Smooth muscle cell (in vitro differentiated cells): ENCODE measurements around the gene SCN2A. TPM values are rescaled to one million over a fixed set of nuclear protein-coding genes. Genes with fewer than 3 reads are reported as not detected.

Experiments
- DNase-seq: peaks from one replicate; lab custom pipeline; 2025; ENCODE audit not compliant: unreplicated experiment; lab: John Stamatoyannopoulos, UW
- H2AFZ ChIP-seq: fragments of 200-600 bp; sonication (generic); 2 replicates; pipeline ENCODE4 v1.6.0; 2016; ENCODE audit warnings: antibody characterized with exemption, low read depth, mild to moderate bottlenecking
- H3F3A ChIP-seq: fragments of 200-600 bp; sonication (generic); 2 replicates; pipeline ENCODE4 v1.6.0; 2017; ENCODE audit warnings: antibody characterized with exemption, low read depth
- H3K27ac ChIP-seq: fragments of 200-600 bp; sonication (generic); 2 replicates; pipeline ENCODE4 v1.5.1; 2016; ENCODE audit warnings: low read depth, mild to moderate bottlenecking
- H3K27me3 ChIP-seq: fragments of 200-600 bp; sonication (generic); 2 replicates; pipeline ENCODE4 v1.6.1; 2016; ENCODE audit warnings: low read depth, mild to moderate bottlenecking
- H3K36me3 ChIP-seq: fragments of 200-600 bp; sonication (generic); 2 replicates; pipeline ENCODE4 v1.5.1; 2016; ENCODE audit warnings: low read depth
- H3K4me1 ChIP-seq: fragments of 200-600 bp; sonication (generic); 2 replicates; pipeline ENCODE4 v1.5.1; 2016; ENCODE audit warnings: low read depth
- H3K4me2 ChIP-seq: fragments of 200-600 bp; sonication (generic); 2 replicates; pipeline ENCODE4 v1.6.0; 2016; ENCODE audit warnings: mild to moderate bottlenecking
- H3K4me3 ChIP-seq: fragments of 200-600 bp; sonication (generic); 2 replicates; pipeline ENCODE4 v1.5.1; 2016; ENCODE audit warnings: mild to moderate bottlenecking
- H3K79me2 ChIP-seq: fragments of 200-600 bp; sonication (generic); 2 replicates; pipeline ENCODE4 v1.6.0; 2016; ENCODE audit warnings: low read depth, mild to moderate bottlenecking
- H3K9ac ChIP-seq: fragments of 200-600 bp; sonication (generic); 2 replicates; pipeline ENCODE4 v1.6.0; 2016; ENCODE audit warnings: low read depth
- H3K9me3 ChIP-seq: fragments of 200-600 bp; sonication (generic); replicated peaks from 2 replicates; pipeline ENCODE4 v1.5.1; 2016; ENCODE audit warnings: low read depth
- H4K20me1 ChIP-seq: fragments of 200-600 bp; sonication (generic); 2 replicates; pipeline ENCODE4 v1.6.0; 2016; ENCODE audit warnings: low read depth
- WGBS: methylation state at CpG from one replicate; pipeline ENCODE4 v1.1.7; 2016; ENCODE audit warnings: low lambda C conversion rate; 5-methylcytosine and 5-hydroxymethylcytosine counted together
- polyA plus RNA-seq: library from polyadenylated mRNA; unstranded; fragments of >200 nt; fragmentation: Nextera tagmentation; extraction: Ambion mirVana; gene quantifications from 2 replicates; pipeline ENCODE4 v1.2.1, GENCODE V29; 2016
- total RNA-seq: library from RNA; depleted of rRNA; stranded (reverse); fragments of >200 nt; gene quantifications from 2 replicates; pipeline ENCODE4 v1.2.3, GENCODE V29; 2014
- TF ChIP-seq, protein P1 (sequence below): fragments of 200-600 bp; sonication (generic); IDR thresholded peaks from 2 replicates; pipeline ENCODE4 v1.5.1; 2017; ENCODE audit warnings: borderline replicate concordance, mild to moderate bottlenecking, antibody characterized with exemption; ENCODE audit not compliant: insufficient read depth, poor library complexity, severe bottlenecking

Gene SCN2A
- total and polyA plus RNA-seq, 2 experiments from 2014 or later = 0.17 to 0.27 TPM

DNA sequence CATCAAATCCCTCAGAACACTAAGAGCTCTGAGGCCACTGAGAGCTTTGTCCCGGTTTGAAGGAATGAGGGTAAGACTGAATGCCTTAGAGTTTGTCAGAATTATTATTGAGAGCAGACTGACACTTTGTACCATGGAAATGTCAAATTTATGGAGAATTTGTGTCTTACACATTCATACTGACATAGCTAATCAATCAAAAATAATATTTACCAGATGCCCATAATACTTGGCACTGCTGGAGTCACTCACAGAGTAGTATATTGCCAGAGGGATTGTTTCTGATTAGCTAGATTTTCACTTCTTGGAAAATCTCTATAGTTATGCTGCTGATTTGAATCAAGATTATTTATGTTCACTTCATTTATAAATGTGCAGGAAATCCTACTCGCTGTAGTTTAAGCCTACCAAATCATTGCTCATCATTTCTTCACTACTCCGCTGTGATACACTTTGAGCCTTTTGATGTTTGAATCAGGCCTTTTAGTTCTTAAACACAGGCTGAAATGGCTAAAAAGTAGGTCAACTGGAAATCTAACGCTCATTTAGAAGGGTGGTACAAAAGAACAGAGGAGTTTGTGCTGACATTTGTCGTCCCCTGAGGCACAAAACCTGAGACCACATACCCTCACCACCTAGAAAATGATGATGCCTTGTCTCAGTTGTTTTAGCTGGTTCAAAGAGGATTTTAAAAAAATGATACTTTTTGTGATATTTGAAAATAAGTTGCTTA is 134.2 kb downstream of the SCN2A start:
- no peak for DNase-seq
- Histone ChIP-seq H3K79me2 (no peaks in the 10 kb centered on the region), H3K9me3 (no peaks in the 10 kb centered on the region), H3F3A (no peaks in the 10 kb centered on the region), H3K36me3 (no peaks in the 10 kb centered on the region), H4K20me1 (no peaks in the 10 kb centered on the region), H2AFZ (no peak overlapping the region), H3K9ac (no peak overlapping the region), H3K4me1 (peaks cover 12% of the 10 kb centered on the region), H3K4me3 (no peak overlapping the region), H3K27me3 (no peaks in the 10 kb centered on the region), H3K4me2 (no peak overlapping the region), H3K27ac (no peak overlapping the region)
- WGBS = 64% methylated on average over 5 of the region's 5 CpGs
- TF ChIP-seq, protein P1, sequence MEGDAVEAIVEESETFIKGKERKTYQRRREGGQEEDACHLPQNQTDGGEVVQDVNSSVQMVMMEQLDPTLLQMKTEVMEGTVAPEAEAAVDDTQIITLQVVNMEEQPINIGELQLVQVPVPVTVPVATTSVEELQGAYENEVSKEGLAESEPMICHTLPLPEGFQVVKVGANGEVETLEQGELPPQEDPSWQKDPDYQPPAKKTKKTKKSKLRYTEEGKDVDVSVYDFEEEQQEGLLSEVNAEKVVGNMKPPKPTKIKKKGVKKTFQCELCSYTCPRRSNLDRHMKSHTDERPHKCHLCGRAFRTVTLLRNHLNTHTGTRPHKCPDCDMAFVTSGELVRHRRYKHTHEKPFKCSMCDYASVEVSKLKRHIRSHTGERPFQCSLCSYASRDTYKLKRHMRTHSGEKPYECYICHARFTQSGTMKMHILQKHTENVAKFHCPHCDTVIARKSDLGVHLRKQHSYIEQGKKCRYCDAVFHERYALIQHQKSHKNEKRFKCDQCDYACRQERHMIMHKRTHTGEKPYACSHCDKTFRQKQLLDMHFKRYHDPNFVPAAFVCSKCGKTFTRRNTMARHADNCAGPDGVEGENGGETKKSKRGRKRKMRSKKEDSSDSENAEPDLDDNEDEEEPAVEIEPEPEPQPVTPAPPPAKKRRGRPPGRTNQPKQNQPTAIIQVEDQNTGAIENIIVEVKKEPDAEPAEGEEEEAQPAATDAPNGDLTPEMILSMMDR = no peak

DNA sequence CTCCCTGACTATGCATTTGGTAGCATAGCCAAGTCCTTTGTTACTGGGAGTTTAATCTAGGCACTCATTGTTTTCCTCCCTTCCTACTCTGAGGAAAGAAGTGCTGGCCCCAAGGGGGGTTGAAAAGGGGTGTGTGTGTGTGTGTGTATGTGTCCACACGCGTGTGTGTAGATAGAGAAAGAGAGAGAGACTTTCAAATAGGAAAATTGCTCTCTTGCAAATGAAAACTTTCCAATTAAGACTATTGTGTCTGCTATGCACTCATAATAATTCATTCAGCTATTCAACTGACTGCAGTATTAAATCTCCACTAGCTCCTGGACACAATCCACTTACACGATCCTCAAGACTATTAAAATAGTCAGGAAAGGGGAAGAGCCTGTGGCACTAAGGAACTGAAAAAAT is 137.4 kb downstream of the SCN2A start:
- TF ChIP-seq, protein P1 = no peak
- H3K27ac ChIP-seq = no peak overlapping the region

DNA sequence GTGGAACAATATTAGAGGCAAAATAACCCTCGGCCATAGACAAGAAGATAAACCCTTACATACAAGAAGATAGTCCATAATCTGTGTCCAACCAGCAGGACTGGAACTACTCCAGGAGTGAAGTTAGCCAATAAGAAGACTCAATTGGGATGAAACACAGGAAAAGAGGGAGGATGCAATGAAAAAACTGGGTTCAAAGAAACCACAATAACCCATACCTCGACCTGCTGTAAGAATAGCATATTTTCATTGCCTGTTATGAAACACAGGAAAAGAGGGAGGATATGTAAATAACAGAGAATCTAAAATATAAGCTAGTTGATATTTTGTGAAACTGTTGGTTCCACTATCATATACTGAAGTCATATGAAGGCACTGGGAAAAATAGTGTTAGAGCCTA is 143.1 kb downstream of the SCN2A start:
- no peak for DNase-seq
- Histone ChIP-seq H3K4me3 (no peak overlapping the region), H3K9me3 (no peaks in the 10 kb centered on the region), H3K4me1 (no peaks in the 10 kb centered on the region), H3F3A (no peaks in the 10 kb centered on the region), H4K20me1 (no peaks in the 10 kb centered on the region), H3K36me3 (no peaks in the 10 kb centered on the region), H2AFZ (no peak overlapping the region), H3K4me2 (no peak overlapping the region), H3K79me2 (no peaks in the 10 kb centered on the region), H3K27ac (no peak overlapping the region), H3K27me3 (no peaks in the 10 kb centered on the region), H3K9ac (no peak overlapping the region)
- 90% methylated on average over 2 of the region's 2 CpGs for WGBS
- TF ChIP-seq, protein P1 = no peak

More for the DNA sequence above, 137.4 kb downstream of the SCN2A start:
- H3K4me2 ChIP-seq = no peak overlapping the region
- no peaks in the 10 kb centered on the region for H3F3A ChIP-seq
- 89% methylated on average over 3 of the region's 3 CpGs for WGBS
- H3K4me1 ChIP-seq = peaks cover 7% of the 10 kb centered on the region
- H3K36me3 ChIP-seq = no peaks in the 10 kb centered on the region
- no peaks in the 10 kb centered on the region for H3K9me3 ChIP-seq
- H4K20me1 ChIP-seq = no peaks in the 10 kb centered on the region
- H3K9ac ChIP-seq = no peak overlapping the region
- H3K79me2 ChIP-seq = no peaks in the 10 kb centered on the region
- H3K4me3 ChIP-seq = no peak overlapping the region
- H3K27me3 ChIP-seq = no peaks in the 10 kb centered on the region
- DNase-seq = no peak
- H2AFZ ChIP-seq = peak overlapping the region; percentile 24

DNA sequence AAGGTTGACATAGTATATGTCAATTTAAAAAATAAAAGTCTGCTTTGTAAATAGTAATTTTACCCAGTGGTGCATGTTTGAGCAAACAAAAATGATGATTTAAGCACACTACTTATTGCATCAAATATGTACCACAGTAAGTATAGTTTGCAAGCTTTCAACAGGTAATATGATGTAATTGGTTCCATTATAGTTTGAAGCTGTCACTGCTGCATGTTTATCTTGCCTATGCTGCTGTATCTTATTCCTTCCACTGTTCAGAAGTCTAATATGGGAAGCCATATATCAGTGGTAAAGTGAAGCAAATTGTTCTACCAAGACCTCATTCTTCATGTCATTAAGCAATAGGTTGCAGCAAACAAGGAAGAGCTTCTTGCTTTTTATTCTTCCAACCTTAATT is 151.7 kb downstream of the SCN2A start:
- no peaks in the 10 kb centered on the region for H3F3A ChIP-seq
- H3K9me3 ChIP-seq = no peaks in the 10 kb centered on the region
- no peaks in the 10 kb centered on the region for H3K79me2 ChIP-seq
- H3K4me1 ChIP-seq = no peaks in the 10 kb centered on the region
- H3K4me2 ChIP-seq = no peak overlapping the region
- H2AFZ ChIP-seq = peak overlapping the region; percentile 31
- DNase-seq = no peak
- no peak overlapping the region for H3K4me3 ChIP-seq
- TF ChIP-seq, protein P1 = no peak
- no peak overlapping the region for H3K27ac ChIP-seq
- H3K36me3 ChIP-seq = no peaks in the 10 kb centered on the region
- no peaks in the 10 kb centered on the region for H3K27me3 ChIP-seq
- no peak overlapping the region for H3K9ac ChIP-seq
- no peaks in the 10 kb centered on the region for H4K20me1 ChIP-seq
